HEK293T (cell line): Measurements from ENCODE around the gene GIGYF2.

Experiments used
- CTBP1 ChIP-seq: fragments of 450-650 bp; IDR thresholded peaks from 2 replicates; pipeline ENCODE4 v1.6.1; 2016; ENCODE audit warnings: borderline replicate concordance
- FOXA1 ChIP-seq: fragments of 450-650 bp; IDR thresholded peaks from 2 replicates; pipeline ENCODE4 v1.6.1; 2016; ENCODE audit warnings: mild to moderate bottlenecking
- FOXK2 ChIP-seq: fragments of 450-650 bp; IDR thresholded peaks from 2 replicates; pipeline ENCODE4 v1.6.1; 2016; ENCODE audit warnings: mild to moderate bottlenecking
- SUZ12 ChIP-seq: fragments of 450-650 bp; IDR thresholded peaks from 2 replicates; pipeline ENCODE4 v1.6.1; 2016; ENCODE audit warnings: mild to moderate bottlenecking
- TARDBP ChIP-seq: fragments of 450-650 bp; IDR thresholded peaks from 2 replicates; pipeline ENCODE4 v1.6.1; 2016
- TF ChIP-seq, protein P1 (sequence below): fragments of 450-650 bp; IDR thresholded peaks from 2 replicates; pipeline ENCODE4 v1.6.1; 2016

- no peak for TF ChIP-seq FOXA1
- TF ChIP-seq TARDBP, result no peak
- no peak for TF ChIP-seq SUZ12
- TF ChIP-seq, protein P1, sequence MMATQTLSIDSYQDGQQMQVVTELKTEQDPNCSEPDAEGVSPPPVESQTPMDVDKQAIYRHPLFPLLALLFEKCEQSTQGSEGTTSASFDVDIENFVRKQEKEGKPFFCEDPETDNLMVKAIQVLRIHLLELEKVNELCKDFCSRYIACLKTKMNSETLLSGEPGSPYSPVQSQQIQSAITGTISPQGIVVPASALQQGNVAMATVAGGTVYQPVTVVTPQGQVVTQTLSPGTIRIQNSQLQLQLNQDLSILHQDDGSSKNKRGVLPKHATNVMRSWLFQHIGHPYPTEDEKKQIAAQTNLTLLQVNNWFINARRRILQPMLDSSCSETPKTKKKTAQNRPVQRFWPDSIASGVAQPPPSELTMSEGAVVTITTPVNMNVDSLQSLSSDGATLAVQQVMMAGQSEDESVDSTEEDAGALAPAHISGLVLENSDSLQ, result no peak
- no peak for TF ChIP-seq CTBP1
- TF ChIP-seq FOXK2, result no peak
Measured at GRCh38 chr2:232879618-232880494, 182.7 kb downstream of the GIGYF2 start.
